Common myeloid progenitor, CD34-positive (primary cell): ENCODE data around the gene EIF3A.

Experiments used
- CTCF ChIA-PET: fragments of 350-600 bp; sonication (Branson Sonifier 250); formaldehyde crosslinking; loops from one replicate; lab custom pipeline; 2021; ENCODE audit warnings: antibody characterized with exemption; lab: Charles Lee
- POLR2A ChIA-PET: fragments of 350-600 bp; sonication (Branson Sonifier 250); formaldehyde crosslinking; loops from one replicate; lab custom pipeline; 2021; ENCODE audit warnings: antibody characterized with exemption; lab: Charles Lee
- DNase-seq, 3 donors: peaks; one replicate each; pipeline versions ENCODE4 v3.0.0 to v3.0.0-alpha.2; 2013
- H3K27ac ChIP-seq, 2 experiments: 1 replicate in 1 of 2; 2 replicates in 1 of 2; pipeline ENCODE4 v1.7.0; 2013; ENCODE audit warnings: inconsistent platforms in 2 of 2, low read length in 2 of 2, mild to moderate bottlenecking in 2 of 2, low read depth in 1 of 2, moderate library complexity in 1 of 2; ENCODE audit not compliant: severe bottlenecking in 2 of 2, insufficient read depth in 1 of 2, poor library complexity in 1 of 2
- H3K27me3 ChIP-seq, 5 experiments: replicated peaks in 2 of 5; 1 replicate in 3 of 5; 2 replicates in 2 of 5; pipeline versions ENCODE4 v1.6.1 to v1.7.0; 2013; ENCODE audit warnings: low read length in 4 of 5, mild to moderate bottlenecking in 2 of 5, moderate library complexity in 2 of 5, inconsistent platforms in 1 of 5; ENCODE audit not compliant: insufficient read depth in 5 of 5, control insufficient read depth in 4 of 5
- H3K36me3 ChIP-seq, 4 experiments: 1 replicate in 2 of 4; 2 replicates in 2 of 4; pipeline versions ENCODE4 v1.6.1 to v1.7.0; 2013; ENCODE audit warnings: low read length in 3 of 4, control low read depth in 1 of 4, mild to moderate bottlenecking in 1 of 4; ENCODE audit not compliant: control insufficient read depth in 4 of 4, insufficient read depth in 4 of 4
- H3K4me1 ChIP-seq, 4 experiments: 1 replicate in 3 of 4; 2 replicates in 1 of 4; pipeline versions ENCODE4 v1.6.1 to v1.7.1; 2013; ENCODE audit warnings: low read length in 3 of 4, mild to moderate bottlenecking in 3 of 4, control low read depth in 1 of 4, inconsistent platforms in 1 of 4, moderate library complexity in 1 of 4; ENCODE audit not compliant: control insufficient read depth in 4 of 4, insufficient read depth in 4 of 4; ENCODE audit errors: control extremely low read depth in 1 of 4
- H3K4me3 ChIP-seq, 7 experiments: 1 replicate in 4 of 7; 2 replicates in 3 of 7; pipeline versions ENCODE4 v1.5.1 to v1.7.0; 2013; ENCODE audit warnings: mild to moderate bottlenecking in 7 of 7, low read length in 6 of 7, moderate library complexity in 6 of 7, inconsistent platforms in 2 of 7, low read depth in 2 of 7, control low read depth in 1 of 7; ENCODE audit not compliant: insufficient read depth in 4 of 7, control insufficient read depth in 1 of 7; ENCODE audit errors: extremely low read depth in 1 of 7
- H3K9me3 ChIP-seq, 5 experiments: 1 replicate in 4 of 5; 2 replicates in 1 of 5; pipeline versions ENCODE4 v1.6.1 to v1.7.1; 2013; ENCODE audit warnings: low read length in 4 of 5, mild to moderate bottlenecking in 2 of 5, inconsistent platforms in 1 of 5, low read depth in 1 of 5, moderate library complexity in 1 of 5; ENCODE audit not compliant: control insufficient read depth in 4 of 5, insufficient read depth in 2 of 5; ENCODE audit errors: control extremely low read depth in 1 of 5
- WGBS: methylation state at CpG from one replicate; pipeline ENCODE4 v1.1.5; 2013; ENCODE audit not compliant: insufficient coverage; 5-methylcytosine and 5-hydroxymethylcytosine counted together

Gene EIF3A

DNA sequence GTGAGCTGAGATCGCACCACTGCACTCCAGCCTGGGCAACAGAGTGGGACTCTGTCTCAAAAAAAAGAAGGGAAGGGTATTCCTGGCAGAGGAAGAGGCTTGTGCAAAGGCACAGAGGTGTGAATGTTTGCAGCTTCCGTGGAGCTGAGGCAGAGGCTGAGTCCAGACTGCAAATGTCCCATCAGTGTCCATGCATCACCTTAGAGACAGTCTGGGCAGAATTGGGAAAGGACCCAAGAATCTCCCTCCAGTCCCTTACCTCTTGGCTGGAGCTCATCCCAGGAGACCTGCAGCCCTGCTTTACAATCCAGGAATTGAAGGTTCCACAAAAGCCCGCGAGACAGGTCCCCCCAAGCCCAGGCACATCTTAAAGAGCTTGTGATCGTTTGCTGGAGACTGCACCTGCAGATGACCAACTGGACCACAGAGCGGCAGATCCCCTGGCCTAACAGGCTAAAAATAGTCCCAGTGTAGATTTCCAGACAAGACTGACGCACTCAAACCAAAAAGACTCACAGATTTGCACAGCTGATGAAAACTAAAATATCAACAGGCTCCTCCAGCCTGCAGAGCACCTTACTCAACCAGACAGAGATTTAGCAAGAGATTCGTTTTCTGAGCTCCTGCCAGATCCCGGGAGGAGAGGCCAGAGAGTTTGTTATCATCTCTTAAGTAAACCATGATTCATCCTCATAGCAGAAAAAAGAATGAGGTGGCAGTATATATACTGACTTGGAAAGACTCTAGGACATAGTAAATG, 74.0 kb downstream of the EIF3A start:
- H3K4me3 ChIP-seq: no peak overlapping the region
- no peak overlapping the region for H3K27ac ChIP-seq
- POLR2A ChIA-PET: no interaction called here
- CTCF ChIA-PET: no interaction called here
- H3K36me3 ChIP-seq: no peaks in the 10 kb centered on the region
- H3K4me1 ChIP-seq: no peaks in the 10 kb centered on the region
- DNase-seq: no peak
- peaks cover 0 to 2% (median 0%) of the 10 kb centered on the region in 5 experiments for H3K9me3 ChIP-seq
- peaks cover 0 to 4% (median 2%) of the 10 kb centered on the region in 5 experiments for H3K27me3 ChIP-seq
- 74% methylated on average over 5 of the region's 9 CpGs for WGBS

DNA sequence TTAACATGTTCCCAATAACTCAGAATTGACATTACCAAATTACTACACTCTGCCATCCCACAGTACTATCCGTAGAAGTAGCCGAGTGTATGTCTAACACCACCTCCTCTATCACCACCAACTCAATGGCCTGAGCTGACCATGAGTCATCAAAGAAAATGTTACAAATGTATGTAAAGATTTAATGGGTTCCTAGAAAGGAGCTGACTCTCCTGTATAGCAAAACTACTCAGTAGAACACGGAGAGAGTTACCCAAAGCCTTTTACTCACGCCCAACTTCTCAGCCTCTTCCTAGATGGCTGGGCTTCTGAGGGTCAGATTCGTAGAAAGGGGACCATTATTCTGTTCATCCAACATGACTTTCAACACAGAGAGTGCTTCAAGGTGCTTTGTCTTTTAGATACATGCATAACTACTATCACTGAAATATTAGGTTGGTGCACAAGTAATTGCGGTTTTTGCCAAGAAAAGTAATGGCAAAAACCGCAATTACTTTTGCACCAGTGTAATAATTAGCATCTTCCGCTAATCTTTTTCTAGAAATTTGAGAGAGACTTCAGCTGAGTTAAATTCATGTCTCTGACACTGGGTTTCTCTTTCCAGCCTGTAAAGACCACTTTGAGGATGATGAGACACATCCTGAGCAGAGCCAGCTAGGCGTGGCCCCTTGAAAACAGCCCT, 75.1 kb downstream of the EIF3A start:
- no peak for DNase-seq
- Histone ChIP-seq H3K27me3 (peaks cover 0 to 4% (median 2%) of the 10 kb centered on the region in 5 experiments), H3K4me1 (no peaks in the 10 kb centered on the region), H3K36me3 (no peaks in the 10 kb centered on the region), H3K4me3 (no peak overlapping the region), H3K9me3 (peaks cover 0 to 2% (median 0%) of the 10 kb centered on the region in 5 experiments), H3K27ac (no peak overlapping the region)
- 92% methylated on average over 5 of the region's 9 CpGs for WGBS
- CTCF ChIA-PET: no interaction called here
- POLR2A ChIA-PET: no interaction called here

DNA sequence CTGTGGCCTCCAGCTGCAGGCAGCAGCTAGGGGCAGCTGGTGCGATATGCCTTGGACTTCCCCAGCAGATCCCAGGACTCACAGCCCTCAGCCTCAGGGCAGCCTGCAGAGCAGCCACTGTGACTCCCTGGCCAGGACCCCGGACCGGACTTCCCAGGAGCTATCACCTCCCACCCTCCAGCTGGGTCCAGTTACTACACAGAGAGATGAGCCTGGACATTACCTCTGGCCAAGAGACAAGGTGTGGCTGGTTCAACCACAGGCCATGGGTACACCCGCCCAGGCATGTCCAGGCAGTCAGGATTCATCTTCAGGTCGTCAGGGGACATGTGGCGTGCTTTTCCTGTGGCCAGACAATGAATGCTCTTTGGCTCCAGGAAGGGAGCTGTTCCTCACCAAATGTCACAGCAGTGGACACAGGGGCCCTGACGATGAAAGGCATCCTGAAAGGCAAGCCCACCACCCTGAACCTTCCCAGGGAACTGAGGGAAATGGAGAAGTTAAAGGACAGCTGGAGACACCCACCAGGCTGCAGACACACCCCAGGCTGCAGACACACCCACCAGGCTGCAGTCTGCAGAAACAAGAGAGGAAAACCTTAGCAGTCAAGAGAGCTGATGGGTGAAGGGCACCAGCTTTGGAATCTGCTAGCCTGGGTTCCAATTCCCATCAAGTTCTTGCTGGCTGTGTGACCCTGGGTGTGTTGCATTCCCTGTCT, 76.9 kb downstream of the EIF3A start:
- peaks cover 0 to 2% (median 0%) of the 10 kb centered on the region in 5 experiments for H3K9me3 ChIP-seq
- WGBS: 64% methylated on average over 4 of the region's 7 CpGs
- H3K27me3 ChIP-seq: peaks cover 0 to 4% (median 2%) of the 10 kb centered on the region in 5 experiments
- ChIA-PET CTCF (interaction anchor here (1.0 kb wide), 1 partner anchor 20 kb away, joined by 4 read pairs; no protein-coding TSS in a partner anchor), POLR2A (no interaction called here)
- no peak overlapping the region for H3K27ac ChIP-seq
- no peaks in the 10 kb centered on the region for H3K36me3 ChIP-seq
- no peak overlapping the region for H3K4me3 ChIP-seq
- no peaks in the 10 kb centered on the region for H3K4me1 ChIP-seq
- no peak for DNase-seq

DNA sequence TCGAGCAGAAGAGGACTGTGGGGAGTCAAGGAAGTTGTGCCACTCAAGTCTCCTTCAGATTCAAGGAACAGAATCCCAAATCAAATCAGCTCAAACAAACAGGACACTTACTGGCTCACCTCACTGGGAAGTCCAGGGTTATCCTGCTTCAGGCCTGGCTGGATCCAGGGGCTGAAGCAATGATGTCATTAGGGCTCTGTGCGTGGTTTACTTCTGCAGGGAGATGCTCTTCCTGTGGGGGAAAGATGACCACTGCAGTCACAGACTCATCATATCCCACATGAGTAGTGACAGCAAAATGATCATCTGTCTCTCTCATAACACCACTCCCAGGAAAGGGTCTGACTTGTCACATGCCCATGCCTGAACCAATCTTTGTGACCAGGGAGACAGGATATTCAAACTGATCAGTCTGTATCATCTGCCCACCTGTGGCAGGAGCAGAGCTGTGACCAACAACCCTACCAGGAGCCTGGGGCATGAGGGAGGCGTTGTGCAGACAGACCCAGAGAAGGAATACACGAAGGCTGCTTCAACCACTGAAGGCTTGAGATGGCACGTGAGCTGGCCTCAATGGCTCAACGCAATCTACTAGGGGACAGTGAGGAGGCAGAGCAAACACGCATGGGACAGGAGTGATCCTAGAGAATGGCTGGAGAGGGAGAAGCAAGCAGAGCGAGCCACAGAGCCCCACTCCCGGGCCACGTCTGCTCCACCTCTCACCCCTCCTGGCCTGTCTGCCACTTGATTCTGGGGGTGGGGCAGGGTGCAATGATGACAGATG, 78.7 kb downstream of the EIF3A start:
- no peaks in the 10 kb centered on the region for H3K4me1 ChIP-seq
- ChIA-PET CTCF (no interaction called here), POLR2A (no interaction called here)
- no peak for DNase-seq
- peaks cover 0 to 5% (median 0%) of the 10 kb centered on the region in 5 experiments for H3K9me3 ChIP-seq
- no peaks in the 10 kb centered on the region for H3K36me3 ChIP-seq
- H3K27ac ChIP-seq: no peak overlapping the region
- H3K4me3 ChIP-seq: no peak overlapping the region
- peaks cover 0 to 4% (median 0%) of the 10 kb centered on the region in 5 experiments for H3K27me3 ChIP-seq
- WGBS: 98% methylated on average over 5 of the region's 10 CpGs

DNA sequence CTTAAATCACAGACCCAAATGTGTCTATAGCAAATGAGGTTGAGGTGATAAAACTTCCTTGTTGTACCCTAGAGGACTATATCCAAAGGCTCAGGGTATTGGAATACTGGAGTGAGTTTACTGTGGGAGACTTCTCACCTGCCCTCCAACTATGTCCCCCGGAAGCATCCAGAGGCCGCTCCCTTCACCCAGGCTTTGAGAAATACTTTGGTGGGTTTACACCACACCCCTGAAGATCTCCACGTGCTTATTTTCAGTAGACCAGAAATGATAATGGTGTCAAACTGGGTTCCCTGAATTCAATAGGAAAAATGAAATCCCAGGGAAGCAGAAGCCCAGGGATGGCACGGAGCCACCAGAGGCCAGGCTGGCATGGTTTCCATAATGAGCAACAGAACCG, 82.4 kb downstream of the EIF3A start:
- POLR2A ChIA-PET: no interaction called here
- peaks cover 0 to 3% (median 0%) of the 10 kb centered on the region in 5 experiments for H3K9me3 ChIP-seq
- no peaks in the 10 kb centered on the region for H3K36me3 ChIP-seq
- WGBS: 96% methylated on average over 4 of the region's 5 CpGs
- no peak overlapping the region for H3K27ac ChIP-seq
- no peak overlapping the region for H3K4me3 ChIP-seq
- peaks cover 0 to 2% (median 0%) of the 10 kb centered on the region in 5 experiments for H3K27me3 ChIP-seq
- CTCF ChIA-PET: no interaction called here
- H3K4me1 ChIP-seq: no peaks in the 10 kb centered on the region
- DNase-seq: no peak

DNA sequence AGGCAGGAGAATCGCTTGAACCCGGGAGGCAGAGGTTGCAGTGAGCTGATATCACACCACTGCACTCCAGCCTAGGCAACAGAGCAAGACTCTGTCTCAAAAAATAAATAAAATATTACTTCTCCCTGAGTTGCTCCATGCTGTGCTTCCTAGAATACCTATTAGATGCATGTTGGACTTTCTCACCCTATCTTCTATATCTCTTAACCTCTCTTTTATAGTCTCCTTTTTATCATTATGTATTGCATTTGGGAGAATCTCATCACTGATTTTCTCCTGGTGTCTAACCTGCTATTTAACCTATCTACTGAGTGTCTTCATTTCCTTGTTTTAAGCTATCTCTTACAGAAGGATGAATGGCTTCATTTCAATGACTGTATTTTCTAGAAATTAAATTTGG, 83.2 kb downstream of the EIF3A start:
- Histone ChIP-seq H3K4me3 (no peak overlapping the region), H3K4me1 (no peaks in the 10 kb centered on the region), H3K27me3 (peaks cover 0 to 2% (median 0%) of the 10 kb centered on the region in 5 experiments), H3K36me3 (no peaks in the 10 kb centered on the region), H3K9me3 (peaks cover 0 to 3% (median 0%) of the 10 kb centered on the region in 5 experiments), H3K27ac (no peak overlapping the region)
- no peak for DNase-seq
- CTCF ChIA-PET: no interaction called here
- 87% methylated on average over 2 of the region's 2 CpGs for WGBS
- POLR2A ChIA-PET: interaction anchor here (0.8 kb wide), 1 partner anchor 17 kb away, joined by 5 read pairs; no protein-coding TSS in a partner anchor
